K562 (cell line): Measurements from ENCODE around the gene PFKL. TPM values are rescaled to one million over a fixed set of nuclear protein-coding genes. Genes with fewer than 3 reads are reported as not detected.

ENCODE experiments used
- BRD4 ChIP-seq: fragments of 200-600 bp; sonication (generic); IDR thresholded peaks from 2 replicates; pipeline ENCODE4 v1.6.1; 2017; ENCODE audit warnings: inconsistent platforms
- CLOCK ChIP-seq: fragments of 250-450 bp; sonication (Bioruptor Pico); IDR thresholded peaks from 2 replicates; pipeline ENCODE4 v1.4.0; 2020; ENCODE audit warnings: mild to moderate bottlenecking, moderate library complexity, borderline replicate concordance
- EP400 ChIP-seq: fragments of 450-650 bp; IDR thresholded peaks from 2 replicates; pipeline ENCODE4 v1.6.1; 2017; ENCODE audit warnings: antibody characterized with exemption, mild to moderate bottlenecking, moderate library complexity
- HNRNPH1 ChIP-seq: fragments of 200-400 bp; formaldehyde crosslinking; optimal IDR thresholded peaks from 2 replicates; pipeline ENCODE3; 2017; ENCODE audit warnings: low read depth, mild to moderate bottlenecking, low read length, moderate library complexity
- ILK ChIP-seq: fragments of 450-650 bp; IDR thresholded peaks from 2 replicates; pipeline ENCODE4 v1.6.1; 2016; ENCODE audit warnings: missing genetic modification characterization, low read depth, mild to moderate bottlenecking, missing compliant biosample characterization, moderate library complexity, borderline replicate concordance
- MNT ChIP-seq, 2 experiments: fragments of 450-650 bp; conservative IDR thresholded peaks; 2 replicates each; pipeline ENCODE4 v1.6.1; 2017; ENCODE audit warnings: mild to moderate bottlenecking in 2 of 2, moderate library complexity in 2 of 2
- NFIX ChIP-seq: fragments of 250-450 bp; sonication (Bioruptor Pico); IDR thresholded peaks from 2 replicates; pipeline ENCODE4 v1.4.0; 2020; ENCODE audit warnings: low read depth, mild to moderate bottlenecking, moderate library complexity
- THRB ChIP-seq: fragments of 450-650 bp; formaldehyde crosslinking; conservative IDR thresholded peaks from 2 replicates; pipeline ENCODE4 v1.4.0; 2022; ENCODE audit warnings: mild to moderate bottlenecking, missing genetic modification characterization
- ZNF217 ChIP-seq: sonication (generic); formaldehyde crosslinking; IDR thresholded peaks from 2 replicates; pipeline ENCODE4 v1.8.0; 2022; ENCODE audit warnings: mild to moderate bottlenecking, missing genetic modification reagents
- polyA plus RNA-seq, 8 experiments: library from polyadenylated mRNA; depleted of rRNA in 4 of 8; stranded (reverse) in 5 of 8; unstranded in 3 of 8; fragments of >200 nt; fragmentation: Nextera tagmentation in 2 of 8; fragmentation: Illumina TruSeq in 1 of 8; extraction: Ambion mirVana in 2 of 8; extraction: Trizol in 1 of 8; gene quantifications; 2 replicates each; pipeline versions ENCODE4 v1.2.1 to v1.2.3, GENCODE V29; 2011 to 2014; ENCODE audit warnings: inconsistent platforms in 1 of 8, missing spikeins in 1 of 8
- total RNA-seq, 7 experiments: library from RNA; depleted of rRNA in 6 of 7; stranded (reverse); fragments of >200 nt in 6 of 7; fragmentation: Illumina TruSeq in 2 of 7; extraction: Trizol in 2 of 7; gene quantifications; 2 replicates each; pipeline versions ENCODE4 v1.2.1 to v1.2.3, GENCODE V29; 2011 to 2021; ENCODE audit warnings: low replicate concordance in 1 of 7

PFKL gene
- total and polyA plus RNA-seq, 9 of the 15 experiments (the other 6 are each of a cell fraction or from before 2014, with no cell fraction given) = 1.1 to 124 (median 45.6) TPM

GRCh38 chr21:44338971-44339910 lies 39.4 kb downstream of the PFKL start, which contains the start of gene CFAP410 (continued):
- peak; percentile 99 for TF ChIP-seq EP400
- no peak for TF ChIP-seq CLOCK (CRISPR knock-in tag)
- no peak for TF ChIP-seq ILK (tag)
- no peak for TF ChIP-seq HNRNPH1
- TF ChIP-seq BRD4 = no peak
- TF ChIP-seq NFIX (CRISPR knock-in tag) = no peak
- TF ChIP-seq THRB (CRISPR knock-in tag) = 0 out of 2 replicates have a peak, but pooled peaks have one; percentile 47
- TF ChIP-seq ZNF217 (CRISPR knock-in tag) = no peak
- TF ChIP-seq MNT (conservative IDR thresholded peaks at IDR 0.05) = peak; percentile 91 to 97
